ENCODE results near the gene HYDIN. TPM values are rescaled to one million over a fixed set of nuclear protein-coding genes. Genes with fewer than 3 reads are reported as not detected.

The HYDIN gene
- total and polyA plus RNA-seq, 9 of the 15 experiments (the other 6 are each of a cell fraction or from before 2014, with no cell fraction given) = 0.08 to 0.43 (median 0.14) TPM; not detected in 1

DNA sequence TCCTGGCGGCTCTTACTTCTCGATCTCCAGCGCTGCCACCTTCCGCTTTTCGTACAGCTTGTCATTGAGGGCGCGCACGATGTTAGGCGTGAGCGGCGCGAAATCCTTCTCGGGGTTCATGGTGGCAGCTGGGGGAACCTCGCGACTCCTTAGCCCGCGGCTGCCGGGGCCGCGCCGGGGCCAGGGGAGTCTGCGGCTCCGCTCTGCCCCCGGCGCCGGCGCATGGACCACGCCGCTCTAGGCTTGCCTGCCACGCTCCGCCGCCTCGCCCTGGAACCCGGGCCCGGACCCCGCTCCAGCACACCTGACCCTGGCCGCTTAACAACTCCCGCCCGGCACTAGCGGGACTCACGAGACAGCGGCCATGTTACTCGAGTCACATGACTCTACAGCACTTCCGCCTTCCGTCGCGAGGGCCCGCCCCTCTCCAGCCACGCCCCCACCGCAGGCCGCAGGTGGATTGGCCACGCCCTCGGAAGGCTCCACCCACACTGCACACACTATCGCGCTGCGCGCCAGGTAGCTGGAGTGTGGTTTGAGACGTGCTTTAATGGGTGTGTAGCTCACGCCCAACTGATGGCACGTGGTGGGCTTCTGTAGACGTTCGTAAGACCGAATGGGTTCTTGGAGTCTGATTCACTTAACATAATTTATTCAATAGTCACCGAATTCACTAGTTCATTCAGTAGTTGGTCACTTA, 429.6 kb downstream of the HYDIN start, which contains the start of gene VAC14 (continued):
- TF ChIP-seq NCOA1 (IDR thresholded peaks at IDR 0.05; ENCODE audit: low read depth) (no peak), FOXK2 (conservative IDR thresholded peaks at IDR 0.05 in 1 of 2, IDR thresholded peaks at IDR 0.05 in 1 of 2; ENCODE audit: low read depth in 2 of 2) (peak; percentile 82 to 89), ZNF696 (CRISPR knock-in tag; conservative IDR thresholded peaks at IDR 0.05) (no peak), SRSF1 (IDR thresholded peaks at IDR 0.05; ENCODE audit: low read depth, low read length) (no peak), SREBF2 (CRISPR knock-in tag; IDR thresholded peaks at IDR 0.05) (no peak), ZNF445 (CRISPR knock-in tag; IDR thresholded peaks at IDR 0.05; ENCODE audit: low read depth) (no peak), PHF21A (IDR thresholded peaks at IDR 0.05; ENCODE audit: borderline replicate concordance, low read depth) (no peak), CREB1 (IDR thresholded peaks at IDR 0.05) (0 out of 2 replicates have a peak, but pooled peaks have one; percentile 50), CREB1 (CRISPR knock-in tag; IDR thresholded peaks at IDR 0.05) (peak; percentile 64; the same call in 1 of the 2 replicates), ARID2 (IDR thresholded peaks at IDR 0.05) (no peak), U2AF1 (optimal IDR thresholded peaks at IDR 0.05; ENCODE audit: low read depth, low read length) (no peak), ZNF785 (CRISPR knock-in tag; IDR thresholded peaks at IDR 0.05) (no peak), FOXA1 (IDR thresholded peaks at IDR 0.05; ENCODE audit: borderline replicate concordance) (no peak), SP1 (CRISPR knock-in tag; IDR thresholded peaks at IDR 0.05) (no peak; the same call in none of the 2 replicates), TARDBP (IDR thresholded peaks at IDR 0.05) (no peak), ZNF347 (CRISPR knock-in tag; IDR thresholded peaks at IDR 0.05; ENCODE audit: low read depth) (no peak), TAF15 (IDR thresholded peaks at IDR 0.05; ENCODE audit: low read depth, low read length) (no peak), GABPA (tag; conservative IDR thresholded peaks at IDR 0.05; ENCODE audit: low read depth) (peak; percentile 92), POLR2G (IDR thresholded peaks at IDR 0.05; ENCODE audit: low read depth, low read length) (peak; percentile 96), MTA1 (IDR thresholded peaks at IDR 0.05; ENCODE audit: borderline replicate concordance) (no peak), SMAD1 (IDR thresholded peaks at IDR 0.05; ENCODE audit: low read depth, low read length, partially characterized antibody) (peak; percentile 46), GTF2A2 (tag; IDR thresholded peaks at IDR 0.05) (no peak), ZNF175 (CRISPR knock-in tag; IDR thresholded peaks at IDR 0.05; ENCODE audit: low read depth) (peak; percentile 21; the same call in 1 of the 2 replicates), SAFB (IDR thresholded peaks at IDR 0.05; ENCODE audit: borderline replicate concordance, low read depth, low read length) (no peak)
- TF ChIP-seq, protein P1, sequence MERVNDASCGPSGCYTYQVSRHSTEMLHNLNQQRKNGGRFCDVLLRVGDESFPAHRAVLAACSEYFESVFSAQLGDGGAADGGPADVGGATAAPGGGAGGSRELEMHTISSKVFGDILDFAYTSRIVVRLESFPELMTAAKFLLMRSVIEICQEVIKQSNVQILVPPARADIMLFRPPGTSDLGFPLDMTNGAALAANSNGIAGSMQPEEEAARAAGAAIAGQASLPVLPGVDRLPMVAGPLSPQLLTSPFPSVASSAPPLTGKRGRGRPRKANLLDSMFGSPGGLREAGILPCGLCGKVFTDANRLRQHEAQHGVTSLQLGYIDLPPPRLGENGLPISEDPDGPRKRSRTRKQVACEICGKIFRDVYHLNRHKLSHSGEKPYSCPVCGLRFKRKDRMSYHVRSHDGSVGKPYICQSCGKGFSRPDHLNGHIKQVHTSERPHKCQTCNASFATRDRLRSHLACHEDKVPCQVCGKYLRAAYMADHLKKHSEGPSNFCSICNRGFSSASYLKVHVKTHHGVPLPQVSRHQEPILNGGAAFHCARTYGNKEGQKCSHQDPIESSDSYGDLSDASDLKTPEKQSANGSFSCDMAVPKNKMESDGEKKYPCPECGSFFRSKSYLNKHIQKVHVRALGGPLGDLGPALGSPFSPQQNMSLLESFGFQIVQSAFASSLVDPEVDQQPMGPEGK (CRISPR knock-in tag; IDR thresholded peaks at IDR 0.05; ENCODE audit: borderline replicate concordance) = no peak
- TF ChIP-seq, protein P2, sequence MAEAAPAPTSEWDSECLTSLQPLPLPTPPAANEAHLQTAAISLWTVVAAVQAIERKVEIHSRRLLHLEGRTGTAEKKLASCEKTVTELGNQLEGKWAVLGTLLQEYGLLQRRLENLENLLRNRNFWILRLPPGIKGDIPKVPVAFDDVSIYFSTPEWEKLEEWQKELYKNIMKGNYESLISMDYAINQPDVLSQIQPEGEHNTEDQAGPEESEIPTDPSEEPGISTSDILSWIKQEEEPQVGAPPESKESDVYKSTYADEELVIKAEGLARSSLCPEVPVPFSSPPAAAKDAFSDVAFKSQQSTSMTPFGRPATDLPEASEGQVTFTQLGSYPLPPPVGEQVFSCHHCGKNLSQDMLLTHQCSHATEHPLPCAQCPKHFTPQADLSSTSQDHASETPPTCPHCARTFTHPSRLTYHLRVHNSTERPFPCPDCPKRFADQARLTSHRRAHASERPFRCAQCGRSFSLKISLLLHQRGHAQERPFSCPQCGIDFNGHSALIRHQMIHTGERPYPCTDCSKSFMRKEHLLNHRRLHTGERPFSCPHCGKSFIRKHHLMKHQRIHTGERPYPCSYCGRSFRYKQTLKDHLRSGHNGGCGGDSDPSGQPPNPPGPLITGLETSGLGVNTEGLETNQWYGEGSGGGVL (CRISPR knock-in tag; IDR thresholded peaks at IDR 0.05) = no peak
